NAMALWA (cell line): ENCODE data around the gene CDKAL1.

Experiments
- DNase-seq: peaks from one replicate; pipeline ENCODE4 v3.0.0-alpha.2; 2015; ENCODE audit warnings: low spot score

CDKAL1 gene

DNA sequence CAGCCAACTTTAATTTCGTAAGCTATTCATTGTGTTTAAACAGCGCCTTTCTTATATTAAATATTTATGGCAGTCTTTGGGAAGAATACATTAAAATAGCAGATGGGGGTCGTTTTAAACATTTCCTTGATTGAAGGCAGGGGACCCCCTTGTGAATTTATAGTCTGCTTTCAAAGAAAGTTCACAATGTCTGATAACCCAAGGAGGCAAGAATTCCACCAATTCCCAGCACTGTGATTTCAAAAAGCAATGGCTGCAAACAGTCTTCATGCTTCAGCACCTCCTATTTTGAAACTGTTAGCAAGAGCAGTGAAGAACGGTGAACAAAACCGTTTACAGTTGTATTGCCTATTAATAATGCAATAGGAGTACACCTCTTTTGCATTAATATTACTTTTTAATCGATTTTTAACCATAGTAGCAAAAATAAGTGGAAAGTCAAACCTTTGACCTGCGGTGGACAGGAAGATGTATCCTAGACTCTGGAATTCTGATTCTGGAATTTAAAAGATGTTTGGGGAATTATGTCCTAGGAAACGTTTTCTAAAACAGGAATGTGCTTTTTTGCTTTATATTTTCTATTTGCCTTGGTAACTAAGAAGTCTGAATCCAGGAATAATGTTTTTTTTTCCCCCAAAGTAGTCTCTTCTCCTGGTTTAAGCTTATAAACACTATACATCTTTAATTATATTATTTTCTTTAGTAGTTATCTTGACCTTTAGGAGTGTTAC, 393.0 kb downstream of the CDKAL1 start:
- DNase-seq, result no peak

DNA sequence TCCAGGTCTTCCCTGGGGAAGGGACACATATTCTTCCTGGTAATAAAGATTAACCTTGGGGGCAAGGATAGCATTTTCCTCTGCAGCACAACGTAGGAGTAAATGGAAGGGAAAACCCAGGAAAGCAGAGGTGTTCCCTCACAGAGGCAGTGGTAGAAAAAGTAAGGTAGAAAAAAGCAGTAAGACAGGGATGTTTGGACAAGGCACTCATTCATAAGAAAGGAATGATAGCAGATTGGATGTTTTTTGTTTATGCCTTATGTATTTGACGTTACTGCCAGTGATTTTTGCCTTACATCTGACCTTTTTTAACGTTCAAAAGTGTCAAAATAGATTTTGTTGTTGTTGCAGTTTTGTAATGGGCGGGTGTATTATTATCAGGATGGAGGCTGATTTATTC, 395.0 kb downstream of the CDKAL1 start:
- no peak for DNase-seq

DNA sequence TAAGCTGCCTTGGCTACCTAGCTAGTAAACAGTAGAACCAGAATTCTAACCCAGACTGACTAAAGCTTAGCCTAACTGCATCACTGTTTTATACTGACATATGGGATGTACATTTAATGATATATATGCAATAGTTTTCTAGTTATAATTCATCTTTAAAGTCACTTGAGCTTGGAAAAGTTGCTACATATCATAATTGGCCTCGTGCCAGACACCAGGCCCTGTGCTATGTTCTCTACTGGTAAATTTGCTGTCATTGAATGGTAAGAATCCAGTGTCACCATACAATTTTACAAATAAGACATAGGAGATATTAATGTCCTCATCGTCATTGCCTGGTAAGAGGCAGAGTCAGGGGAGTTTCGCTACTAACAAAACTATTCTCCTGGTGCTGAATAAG, 396.8 kb downstream of the CDKAL1 start:
- DNase-seq, result no peak

DNA sequence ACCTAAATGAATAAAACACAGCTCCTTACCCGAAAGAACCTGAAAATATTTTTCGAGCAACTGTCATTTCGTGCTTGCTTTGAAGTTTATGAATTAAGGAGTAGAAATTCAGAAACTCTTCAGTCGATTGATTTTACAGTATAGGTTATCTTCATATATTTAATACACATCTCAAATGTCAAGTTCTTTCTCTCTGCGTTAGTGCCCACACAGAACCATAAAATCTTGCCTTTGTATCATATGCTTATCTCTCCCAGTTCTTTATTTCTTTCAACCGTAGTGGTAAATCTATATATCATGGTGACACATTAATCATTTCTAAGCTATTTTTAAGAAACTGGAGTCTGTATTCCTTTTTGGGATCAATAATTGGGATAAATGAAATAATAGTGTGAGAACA, 397.5 kb downstream of the CDKAL1 start:
- no peak for DNase-seq

DNA sequence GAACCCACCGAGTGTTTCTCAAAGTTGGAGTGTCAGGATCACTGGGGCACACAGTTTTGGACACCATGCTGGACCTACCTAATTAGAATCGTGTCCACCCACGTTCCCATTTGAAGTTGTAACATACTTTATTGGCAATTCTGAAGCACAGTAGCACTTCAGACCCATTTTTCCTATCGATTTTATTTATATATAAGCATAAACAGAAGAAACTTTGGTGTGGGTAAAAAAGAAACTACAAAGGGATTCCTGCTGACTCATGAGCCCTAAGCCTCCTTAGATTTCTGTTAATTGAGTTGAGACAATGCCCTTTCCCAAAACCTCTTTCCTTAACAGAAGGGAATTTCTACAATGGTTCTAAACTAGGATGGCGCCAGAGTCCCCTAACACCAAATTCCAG, 398.0 kb downstream of the CDKAL1 start:
- DNase-seq, result no peak

DNA sequence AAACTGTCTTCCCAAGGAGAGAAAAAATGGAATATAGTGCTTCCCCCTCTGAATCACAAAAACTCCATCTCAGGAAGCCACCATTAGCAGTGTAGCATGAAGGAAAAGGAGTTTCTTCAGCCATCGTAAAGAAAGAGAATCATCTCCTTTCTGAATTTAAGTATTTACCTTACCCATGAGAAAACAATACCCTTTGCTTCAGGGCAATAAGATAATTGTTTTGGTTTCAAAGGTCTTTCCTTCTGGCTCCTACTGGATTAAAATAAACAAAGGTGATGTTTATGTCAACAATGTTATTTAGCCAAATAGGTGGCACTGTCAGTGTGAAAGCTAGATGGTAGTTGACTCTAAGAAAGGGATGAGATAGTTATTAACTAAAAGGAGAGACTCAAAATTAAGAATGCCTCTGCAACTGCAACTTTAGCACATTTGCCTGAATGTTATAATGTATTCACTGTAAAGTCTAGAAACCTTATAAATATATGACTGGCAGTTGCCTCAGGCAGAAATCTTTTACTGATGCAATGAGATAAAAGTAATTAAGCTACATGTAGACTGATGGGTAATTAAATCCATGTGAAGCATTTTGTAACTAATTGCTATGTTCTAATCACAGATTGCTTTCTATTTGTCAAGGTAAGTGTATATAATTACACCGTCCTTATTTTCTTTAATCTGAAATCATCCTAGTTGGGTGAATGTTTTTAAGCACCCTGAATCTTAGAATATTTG, 399.0 kb downstream of the CDKAL1 start:
- no peak for DNase-seq

DNA sequence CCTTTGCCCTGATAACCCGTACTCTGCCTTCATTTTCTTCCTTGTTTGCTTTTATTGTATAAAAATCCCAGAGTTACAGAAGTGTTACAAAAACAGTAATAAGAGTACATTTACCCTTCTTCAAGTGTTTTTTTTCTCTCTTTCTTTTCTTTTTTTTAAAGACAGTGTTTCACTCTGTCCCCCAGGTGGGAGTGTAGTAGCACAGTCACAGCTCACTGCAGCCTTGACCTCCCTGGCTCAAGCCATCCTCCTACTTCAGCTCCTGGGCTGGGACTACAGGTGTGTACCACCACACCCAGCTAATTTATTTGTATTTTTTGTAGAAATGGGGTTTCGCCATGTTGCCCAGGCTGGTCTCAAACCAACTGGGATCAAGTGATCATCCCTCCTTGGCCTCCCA, 402.7 kb downstream of the CDKAL1 start:
- DNase-seq, result no peak

DNA sequence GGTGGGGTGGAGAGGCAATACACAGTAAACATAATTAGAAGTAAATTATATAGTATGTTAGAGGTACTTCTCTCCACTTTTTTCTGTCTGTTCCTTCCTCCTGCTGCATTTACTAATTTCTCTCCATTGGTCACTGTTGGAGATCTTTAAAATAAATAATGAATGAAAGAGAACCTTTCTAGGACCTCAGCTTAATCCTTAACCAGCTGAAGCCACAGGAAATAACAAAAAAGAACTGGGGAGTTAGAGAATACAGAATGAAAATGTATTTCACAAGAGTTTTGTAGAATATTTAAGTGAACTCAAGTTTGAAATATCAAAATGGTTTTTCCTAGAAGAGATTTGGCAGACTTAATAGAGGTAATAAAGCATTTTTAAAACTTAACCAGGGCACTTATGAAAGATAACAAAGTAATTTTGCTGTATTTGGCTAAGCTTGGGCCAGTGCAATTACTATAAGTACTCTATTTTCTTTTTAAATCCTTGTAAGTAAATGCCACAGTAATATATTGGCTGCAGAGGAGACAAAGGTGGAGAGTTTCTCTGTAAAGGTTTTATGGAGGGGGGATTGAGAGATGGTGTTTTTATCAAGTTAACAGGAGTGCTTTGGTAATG, 405.0 kb downstream of the CDKAL1 start:
- DNase-seq, result no peak

DNA sequence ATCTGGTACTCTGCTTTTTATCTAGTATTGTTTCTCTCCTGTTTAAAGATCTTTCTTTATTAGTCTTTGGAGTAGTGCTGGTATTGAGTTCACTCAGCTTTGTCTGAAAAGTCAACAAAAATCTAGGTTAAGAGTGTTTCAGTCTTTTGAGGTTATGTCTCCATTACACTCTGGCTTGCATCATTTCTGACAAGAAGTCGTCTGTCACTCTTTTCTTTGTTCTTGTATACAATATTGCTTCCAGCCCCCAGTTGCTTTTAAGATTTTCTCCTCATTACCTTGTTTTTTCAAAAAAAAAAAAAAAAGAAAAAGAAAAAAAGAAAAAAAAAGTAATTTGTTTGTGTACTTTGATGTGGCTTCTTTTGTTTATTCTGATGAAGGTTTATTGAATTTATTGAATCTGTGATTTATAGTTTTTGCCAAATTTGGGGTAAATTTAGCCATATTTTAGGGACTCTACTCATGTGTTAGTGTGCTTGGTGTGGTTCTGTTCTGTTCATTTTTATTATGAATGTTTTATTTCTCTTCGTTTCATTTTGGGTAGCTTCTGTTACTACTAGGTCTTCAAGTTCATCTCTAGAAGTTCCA, 408.9 kb downstream of the CDKAL1 start:
- no peak for DNase-seq

DNA sequence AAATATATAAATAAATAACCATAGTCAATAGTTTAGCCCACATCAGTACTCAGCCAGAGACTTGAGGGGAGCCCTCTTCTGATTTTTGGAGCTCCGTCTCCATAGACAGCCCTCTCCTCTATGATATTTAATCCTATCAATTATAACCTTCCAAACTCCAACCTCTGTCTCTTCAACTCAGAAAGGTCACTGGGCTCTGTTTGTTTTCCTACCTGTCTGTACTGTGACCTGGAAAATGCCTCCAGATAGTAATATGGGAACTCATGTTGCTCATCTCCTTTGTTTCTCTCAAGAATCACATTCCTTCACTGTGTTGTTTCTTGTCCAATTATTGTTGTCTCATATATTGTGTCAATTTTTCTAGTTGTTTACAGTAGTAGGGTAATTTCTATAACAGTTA, 409.7 kb downstream of the CDKAL1 start:
- no peak for DNase-seq

DNA sequence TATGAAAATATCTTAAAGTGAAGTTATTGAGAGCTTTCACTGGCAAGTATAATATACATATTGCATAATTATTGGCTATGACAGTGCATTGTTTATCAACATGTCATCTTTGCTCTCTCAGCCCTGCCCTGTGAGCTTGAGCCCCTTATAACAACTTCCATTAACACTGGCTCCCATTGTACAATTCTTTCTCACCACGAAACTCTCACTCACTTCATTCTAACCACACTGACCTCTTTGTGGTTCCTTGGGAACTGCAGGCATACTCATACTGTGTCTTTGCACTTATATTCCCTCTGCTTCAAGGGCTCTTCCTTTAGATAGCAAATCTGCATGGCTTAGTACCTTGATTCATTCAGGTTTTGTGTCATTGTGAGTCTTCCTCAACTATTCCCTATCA, 411.8 kb downstream of the CDKAL1 start:
- DNase-seq, result peak; percentile 12

DNA sequence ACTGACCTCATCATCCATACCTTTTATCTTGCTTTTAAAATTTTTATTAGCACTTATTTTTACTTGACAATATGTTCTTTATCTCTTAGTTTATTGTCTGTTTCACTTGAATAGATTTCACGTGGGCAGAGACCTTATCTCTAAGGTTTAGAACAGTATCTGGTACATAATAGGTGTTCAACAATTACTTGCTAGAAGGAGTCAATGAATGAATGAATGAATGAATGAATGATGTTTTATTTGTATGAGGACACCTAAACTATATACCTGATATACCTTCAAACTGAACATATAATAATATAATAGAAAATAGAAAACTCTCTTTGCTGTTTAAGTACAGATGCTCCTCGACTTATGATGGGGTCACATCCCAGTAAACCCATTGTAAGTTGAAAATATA, 412.6 kb downstream of the CDKAL1 start:
- DNase-seq, result no peak

DNA sequence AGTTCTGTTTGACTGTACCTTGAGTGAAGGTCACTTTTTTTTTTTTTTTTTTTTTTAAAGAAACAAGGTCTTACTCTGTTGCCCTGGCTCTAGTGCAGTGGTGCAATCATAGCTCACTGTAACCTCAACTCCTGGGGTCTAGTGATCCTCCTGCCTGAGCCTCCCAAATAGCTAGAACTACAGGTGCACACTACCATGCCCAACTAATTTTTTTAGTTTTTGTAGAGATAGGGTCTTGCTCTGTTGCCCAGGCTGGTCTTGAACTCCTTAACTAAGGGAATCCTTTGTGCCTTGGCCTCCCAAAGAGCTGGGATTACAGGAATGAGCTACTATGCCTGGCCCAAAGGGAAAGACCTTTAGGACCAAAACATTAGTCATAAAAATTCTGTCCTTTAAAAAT, 413.7 kb downstream of the CDKAL1 start:
- DNase-seq, result no peak

DNA sequence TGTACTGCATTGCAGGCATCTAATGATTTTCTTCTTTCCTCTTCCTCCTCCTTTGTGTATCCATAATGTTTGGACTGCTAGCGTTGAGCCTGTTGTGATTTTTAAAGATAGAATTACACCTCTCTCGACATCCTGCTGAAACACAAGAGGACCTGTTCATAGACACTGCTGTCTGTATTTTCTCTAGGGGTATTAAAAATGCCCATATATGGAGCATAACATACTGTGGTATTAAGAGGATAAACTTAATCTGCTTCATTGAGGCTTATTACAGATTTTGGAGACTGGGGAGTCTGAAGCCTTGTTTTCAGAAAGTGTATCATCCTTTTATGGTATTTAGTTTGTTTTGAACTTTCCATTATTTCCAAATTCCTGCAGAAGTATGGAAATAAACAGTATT, 414.3 kb downstream of the CDKAL1 start:
- no peak for DNase-seq

DNA sequence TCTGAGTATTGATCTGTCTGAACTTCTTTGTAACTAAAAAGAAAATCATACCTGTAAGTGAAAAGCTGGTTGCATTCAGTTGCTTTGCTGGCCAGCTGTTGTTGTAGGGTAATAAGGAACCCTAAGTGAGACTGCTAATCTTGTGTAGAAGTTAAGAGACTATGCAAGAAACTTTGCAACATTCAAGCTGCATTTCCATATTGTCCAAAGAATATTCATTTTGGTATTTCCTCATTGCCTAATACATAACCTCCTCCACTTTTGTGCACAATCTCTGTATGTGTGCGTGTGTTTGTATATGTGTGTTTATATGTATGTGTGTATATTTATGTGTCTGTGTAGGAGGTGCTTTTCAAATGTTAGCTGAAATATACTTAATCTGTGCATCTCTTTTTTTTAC, 414.9 kb downstream of the CDKAL1 start:
- no peak for DNase-seq

DNA sequence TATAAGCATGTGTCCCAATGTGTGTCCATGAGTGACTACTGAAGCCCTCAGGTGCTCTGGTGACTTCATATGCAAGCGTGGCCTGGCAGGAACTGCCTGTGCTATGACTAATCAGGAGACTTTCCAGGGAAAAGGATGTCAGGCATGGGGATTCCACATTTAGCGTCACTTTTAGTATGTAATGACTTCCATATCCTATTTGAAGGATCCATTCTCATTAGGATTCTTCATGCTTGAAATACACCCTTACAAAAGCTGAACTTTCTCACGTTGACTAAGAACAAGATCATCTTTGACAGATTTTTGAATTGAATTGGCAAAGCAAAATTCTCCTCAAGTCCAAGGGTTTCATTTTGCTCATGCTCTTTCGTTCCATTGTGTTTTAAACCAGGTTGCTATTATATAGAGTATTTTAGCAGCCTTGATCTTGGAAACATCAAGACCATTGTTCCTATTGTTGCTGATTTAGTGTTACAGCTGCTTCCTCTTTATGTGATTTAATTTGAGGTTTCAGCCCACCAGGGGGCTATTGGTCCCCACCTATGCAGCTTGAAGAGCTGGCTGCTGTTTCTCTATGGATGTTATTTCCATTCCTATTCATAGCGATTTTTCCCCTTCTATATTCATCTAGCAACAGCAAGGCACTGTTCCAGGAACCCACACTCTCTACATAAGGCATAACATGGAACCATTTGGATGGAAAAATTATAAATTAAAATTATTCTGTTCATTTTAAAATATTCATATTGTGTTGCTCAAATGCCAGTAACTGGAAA, 418.6 kb downstream of the CDKAL1 start:
- peak; percentile 4 for DNase-seq

DNA sequence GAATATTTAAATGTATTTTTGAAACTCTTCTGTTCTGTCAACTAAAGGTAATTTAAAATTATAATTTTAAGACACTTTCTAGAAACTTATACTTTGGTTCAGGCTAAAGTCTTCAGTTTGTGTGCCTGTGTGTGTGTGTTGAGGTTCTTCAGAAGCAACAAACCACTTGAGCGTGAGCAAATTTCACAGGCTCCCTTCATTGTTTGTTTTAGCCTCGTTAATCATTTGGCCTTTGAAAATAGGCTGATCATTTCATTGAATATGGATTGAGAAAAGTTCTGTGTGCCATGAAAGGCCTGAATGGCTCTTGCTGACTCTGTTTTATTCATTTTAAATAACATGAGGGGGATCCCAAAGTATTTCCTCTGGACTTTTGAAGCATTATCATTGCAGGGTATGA, 420.1 kb downstream of the CDKAL1 start:
- DNase-seq, result no peak

DNA sequence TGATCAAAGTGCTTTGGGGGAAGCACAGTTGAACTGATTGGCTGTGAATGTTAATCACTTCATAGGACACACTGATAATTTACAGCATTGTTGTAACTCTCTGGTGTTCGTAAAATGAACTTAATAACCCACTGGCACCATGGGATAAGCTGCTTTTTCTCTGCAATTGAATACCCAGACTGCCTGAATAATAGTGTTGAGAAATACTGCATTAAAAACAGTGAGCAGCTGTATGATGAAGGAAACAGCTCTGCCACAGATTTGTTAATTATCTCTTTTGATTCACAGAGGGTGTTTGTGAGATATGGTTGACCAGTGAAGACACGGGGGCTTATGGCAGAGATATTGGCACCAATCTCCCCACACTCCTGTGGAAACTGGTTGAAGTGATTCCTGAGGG, 420.9 kb downstream of the CDKAL1 start:
- DNase-seq, result no peak

DNA sequence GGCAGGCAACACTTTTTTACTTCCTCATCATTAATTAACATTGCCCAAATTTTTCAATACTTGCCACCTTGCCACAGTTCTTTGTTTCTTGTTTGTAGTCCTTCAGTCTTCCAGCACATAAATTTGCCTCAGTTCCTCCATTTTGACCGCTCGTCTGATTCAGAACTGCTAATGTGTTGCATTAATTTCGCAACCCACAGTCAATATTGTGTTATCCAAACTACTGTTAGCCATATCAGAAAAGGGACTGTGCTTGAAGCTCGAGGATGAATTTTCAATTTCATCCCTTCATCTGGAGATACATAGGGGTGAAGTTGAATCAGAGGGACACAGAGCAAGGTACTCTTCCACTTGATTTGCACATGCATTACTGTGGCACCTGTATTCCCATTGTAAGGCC, 421.5 kb downstream of the CDKAL1 start:
- no peak for DNase-seq

DNA sequence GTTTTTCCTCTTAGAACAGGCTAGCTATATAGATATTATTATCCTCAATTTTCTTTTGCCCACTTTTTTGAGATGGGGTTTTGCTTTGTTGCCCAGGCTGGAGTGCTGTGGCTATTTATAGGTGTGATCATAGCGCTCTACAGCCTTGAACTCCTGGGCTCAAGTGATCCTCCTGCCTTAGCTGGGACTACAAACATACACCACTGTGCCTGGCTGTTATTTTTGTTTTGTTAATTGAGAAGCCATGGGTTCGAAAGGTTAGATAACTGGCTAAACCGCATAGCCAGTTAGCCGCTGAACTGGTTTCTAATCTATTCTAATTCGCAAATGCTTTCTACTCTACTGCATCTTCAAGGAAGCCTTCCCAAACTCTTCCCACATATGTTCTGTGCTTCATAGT, 425.8 kb downstream of the CDKAL1 start:
- DNase-seq, result no peak

DNA sequence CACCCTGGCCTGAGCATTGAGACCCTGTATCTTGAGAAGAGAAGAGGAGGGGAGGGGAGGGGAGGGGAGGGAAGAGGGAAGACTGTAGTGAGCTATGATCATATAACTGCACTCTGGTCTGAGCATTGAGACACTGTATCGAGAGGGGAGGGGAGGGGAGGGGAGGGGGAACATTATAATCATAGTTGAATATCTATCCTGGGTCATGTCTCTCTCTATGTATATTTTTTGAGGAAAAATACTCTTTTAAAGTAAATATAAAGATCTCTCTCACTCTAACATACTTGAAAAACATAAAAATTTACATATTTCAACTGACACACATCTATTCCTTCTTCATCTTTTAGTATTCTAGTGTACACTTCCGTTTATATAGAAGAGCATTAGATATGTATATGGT, 431.0 kb downstream of the CDKAL1 start:
- no peak for DNase-seq

DNA sequence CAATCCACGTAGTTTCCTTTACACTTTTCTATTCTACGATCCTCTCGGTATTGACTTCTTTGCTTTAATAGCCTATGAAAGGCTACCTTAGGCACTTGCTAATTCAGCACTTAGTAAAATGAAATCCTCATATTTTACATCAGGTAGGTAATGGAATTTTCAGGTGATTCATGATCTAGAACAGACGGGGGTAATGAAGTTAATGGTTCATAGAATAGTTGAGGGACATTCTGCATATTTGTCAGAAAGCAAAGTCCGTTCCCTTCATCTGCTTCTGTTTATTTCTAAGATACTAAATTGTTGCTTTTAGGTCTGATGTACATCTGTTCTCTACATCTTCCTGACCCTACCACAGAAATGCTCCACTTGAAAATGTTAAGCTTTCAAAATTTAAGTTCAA, 431.7 kb downstream of the CDKAL1 start:
- no peak for DNase-seq
